ENCODE measurements around the gene ME2.

- no peak for TF ChIP-seq CTCF (IDR thresholded peaks at IDR 0.05)
- TF ChIP-seq EP300 (IDR thresholded peaks at IDR 0.05): no peak
- TF ChIP-seq POLR2A (IDR thresholded peaks at IDR 0.05; ENCODE audit: low read depth): no peak
Observed at GRCh38 chr18:50981381-50981780, 102.5 kb downstream of the ME2 start.
